ENCODE results near the gene AIP. TPM values are rescaled to one million over a fixed set of nuclear protein-coding genes. Genes with fewer than 3 reads are reported as not detected.
"Not testable (repeated sequence)": the region's sequence is repeated elsewhere in the genome, so short reads cannot be mapped to it uniquely, and the experiment has no call there.

The AIP gene
- total and polyA plus RNA-seq, 10 donors: 72.2 to 146 (median 92.6) TPM

DNA sequence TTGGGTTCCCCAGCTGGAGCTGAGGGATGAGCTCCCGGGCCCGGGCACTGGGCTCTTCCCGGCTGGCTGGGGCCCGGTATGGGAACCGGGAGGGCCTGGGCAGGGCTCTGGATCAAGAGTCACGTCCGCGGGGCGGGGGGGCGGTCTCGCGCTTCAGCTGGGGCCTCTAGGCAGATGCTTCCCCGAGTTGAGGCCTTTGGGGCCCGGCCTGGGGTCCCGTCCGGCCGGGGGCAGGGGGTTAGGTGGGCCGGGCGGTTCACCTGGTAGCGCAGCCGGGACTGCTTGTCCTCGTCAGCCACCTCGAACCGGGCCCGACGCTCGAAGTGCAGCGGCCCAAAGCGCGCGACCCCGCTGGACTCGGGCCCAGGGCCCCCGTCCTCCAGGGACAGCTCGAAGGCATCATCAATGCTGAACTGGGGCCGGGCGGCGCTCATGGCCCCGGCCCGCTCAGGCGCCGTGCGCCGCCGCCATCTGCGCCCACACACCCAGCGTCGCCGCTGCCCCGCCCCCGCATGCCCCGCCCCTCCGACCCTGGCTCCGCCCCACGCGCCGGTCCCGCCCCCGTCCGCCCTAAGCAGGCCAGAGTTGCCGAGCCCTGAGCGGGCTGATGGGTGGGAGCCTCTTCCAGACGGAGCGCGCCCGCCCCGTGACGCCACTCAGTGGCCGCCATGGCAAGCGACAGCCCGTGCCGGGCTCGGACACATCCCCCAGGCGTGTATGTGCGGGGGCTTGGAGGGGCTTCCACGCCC is 13.9 kb upstream of the AIP start, which contains the start of gene TMEM134:
TMEM134 (minus strand) TSS at position 493 of the 749 bp plus-strand sequence; CDS start at position 434, 59 bp downstream.
- Histone ChIP-seq H3K4me1 (peaks cover 22 to 62% (median 55%) of the 10 kb centered on the region in 6 donors), H3K36me3 (peaks cover 0 to 11% (median 0%) of the 10 kb centered on the region in 6 donors), H3K27ac (peak within 1 kb of the TSS; percentile 71 to 98 (median 92)), H3K27me3 (replicated peaks in 1 of 7) (no peaks in the 10 kb centered on the region), H3K9me3 (no peaks in the 10 kb centered on the region), H3K4me3 (peak within 1 kb of the TSS; percentile 94 to 99 (median 95))
- intact Hi-C loops (cut with DNase I; ENCODE audit: low total_unique reads): no loop called here
- DNase-seq: peak; percentile 99
- 0 to 1% (median 0%) methylated on average over 26 to 76 of the region's 76 CpGs for WGBS, 5 donors
- TF ChIP-seq CTCF (IDR thresholded peaks at IDR 0.05 in 8 of 11, conservative IDR thresholded peaks at IDR 0.05 in 3 of 11) (peak in 10 of 11 experiments; percentile 19 to 73 (median 64)), POLR2A (IDR thresholded peaks at IDR 0.05) (peak in 1 of 3 donors; percentile 54), POLR2AphosphoS5 (IDR thresholded peaks at IDR 0.05) (peak; percentile 93 to 96 (median 96))

DNA sequence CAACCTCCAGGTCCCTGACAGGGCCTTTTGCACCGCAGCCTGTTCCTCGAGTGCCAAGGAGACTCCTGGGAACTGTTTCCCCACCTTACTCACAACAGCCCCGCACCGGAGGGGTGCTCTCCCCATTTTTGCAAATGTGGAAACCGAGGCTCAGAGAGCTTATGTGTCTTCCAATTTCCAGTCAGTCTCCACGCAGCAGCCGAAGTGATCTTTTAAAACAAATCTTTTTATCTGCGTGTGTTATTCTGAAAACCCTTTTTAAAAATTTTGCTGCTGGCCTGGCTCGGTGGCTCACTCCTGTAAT is 13.4 kb upstream of the AIP start:
- H3K9me3 ChIP-seq: no peaks in the 10 kb centered on the region
- WGBS, 5 donors: 16 to 24% (median 20%) methylated on average over 9 of the region's 9 CpGs
- DNase-seq: no peak
- TF ChIP-seq POLR2AphosphoS5 (IDR thresholded peaks at IDR 0.05) (no peak), CTCF (IDR thresholded peaks at IDR 0.05 in 8 of 11, conservative IDR thresholded peaks at IDR 0.05 in 3 of 11) (peak in 2 of 11 experiments; percentile 4 to 29), POLR2A (IDR thresholded peaks at IDR 0.05) (no peak)
- peak overlapping the region; percentile 71 to 98 (median 92) for H3K27ac ChIP-seq
- H3K4me3 ChIP-seq: peak overlapping the region; percentile 94 to 99 (median 95)
- peaks cover 0 to 11% (median 0%) of the 10 kb centered on the region in 6 donors for H3K36me3 ChIP-seq
- no peaks in the 10 kb centered on the region for H3K27me3 ChIP-seq (replicated peaks in 1 of 7)
- intact Hi-C loops (cut with DNase I; ENCODE audit: low total_unique reads): no loop called here
- H3K4me1 ChIP-seq: peaks cover 17 to 56% (median 49%) of the 10 kb centered on the region in 6 donors

- DNase-seq: no peak
- Histone ChIP-seq H3K36me3 (peaks cover 0 to 11% (median 0%) of the 10 kb centered on the region in 6 donors), H3K27ac (no peak overlapping the region), H3K4me3 (no peak overlapping the region), H3K4me1 (peaks cover 12 to 48% (median 42%) of the 10 kb centered on the region in 6 donors), H3K27me3 (replicated peaks in 1 of 7) (no peaks in the 10 kb centered on the region), H3K9me3 (no peaks in the 10 kb centered on the region)
- 76 to 86% (median 76%) methylated on average over 8 of the region's 8 CpGs for WGBS, 5 donors
- TF ChIP-seq CTCF (IDR thresholded peaks at IDR 0.05 in 8 of 11, conservative IDR thresholded peaks at IDR 0.05 in 3 of 11) (no peak), POLR2A (IDR thresholded peaks at IDR 0.05) (no peak), POLR2AphosphoS5 (IDR thresholded peaks at IDR 0.05) (no peak)
- intact Hi-C loops (cut with DNase I; ENCODE audit: low total_unique reads): no loop called here
Measured at GRCh38 chr11:67470337-67471002, 12.4 kb upstream of the AIP start.

DNA sequence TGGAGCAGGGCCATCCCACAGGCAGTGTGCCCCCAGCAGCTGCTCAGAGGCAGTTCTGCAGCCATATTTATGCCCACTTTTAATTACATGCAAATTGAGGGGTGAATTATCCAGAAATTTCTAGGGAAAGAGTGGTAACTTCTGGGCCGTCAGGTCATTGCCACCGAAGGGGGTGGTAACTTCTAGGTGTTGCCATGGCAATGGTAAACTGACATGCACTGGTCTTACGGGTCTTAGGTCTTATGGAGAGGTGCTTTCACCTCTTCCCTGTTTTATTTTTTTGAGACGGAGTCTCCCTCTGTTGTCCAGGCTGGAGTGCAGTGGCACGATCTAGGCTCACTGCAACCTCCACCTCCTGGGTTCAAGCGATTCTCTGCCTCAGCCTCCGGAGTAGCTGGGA is 9.9 kb upstream of the AIP start:
- intact Hi-C loops (cut with DNase I; ENCODE audit: low total_unique reads): no loop called here
- no peak for DNase-seq
- Histone ChIP-seq H3K27ac (no peak overlapping the region), H3K4me3 (no peak overlapping the region), H3K4me1 (peaks cover 6 to 24% (median 19%) of the 10 kb centered on the region in 6 donors), H3K27me3 (replicated peaks in 1 of 7) (no peaks in the 10 kb centered on the region), H3K9me3 (no peaks in the 10 kb centered on the region), H3K36me3 (no peaks in the 10 kb centered on the region)
- TF ChIP-seq CTCF (IDR thresholded peaks at IDR 0.05 in 8 of 11, conservative IDR thresholded peaks at IDR 0.05 in 3 of 11) (no peak), POLR2AphosphoS5 (IDR thresholded peaks at IDR 0.05) (no peak), POLR2A (IDR thresholded peaks at IDR 0.05) (no peak)
- 77 to 90% (median 84%) methylated on average over 7 of the region's 7 CpGs for WGBS, 5 donors

DNA sequence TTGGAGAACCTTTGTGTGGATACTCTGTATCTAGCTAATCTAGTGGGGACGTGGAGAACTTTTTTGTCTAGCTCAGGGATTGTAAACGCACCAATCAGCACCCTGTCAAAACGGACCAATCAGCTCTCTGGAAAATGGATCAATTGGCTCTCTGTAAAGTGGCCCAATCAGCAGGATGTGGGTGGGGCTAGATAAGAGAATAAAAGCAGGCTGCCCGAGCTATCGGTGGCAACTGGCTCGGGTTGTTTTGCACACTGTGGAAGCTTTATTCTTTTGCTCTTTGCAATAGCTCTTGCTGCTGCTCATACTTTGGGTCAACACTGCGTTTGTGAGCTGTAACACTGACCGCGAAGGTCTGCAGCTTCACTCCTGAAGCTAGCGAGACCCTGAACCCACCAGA is 6.1 kb upstream of the AIP start:
- H3K4me3 ChIP-seq; H3K36me3 ChIP-seq; H3K27me3 ChIP-seq (replicated peaks in 1 of 7); H3K4me1 ChIP-seq; DNase-seq; H3K9me3 ChIP-seq; H3K27ac ChIP-seq; intact Hi-C loops (cut with DNase I; ENCODE audit: low total_unique reads): not testable (repeated sequence)
- 77 to 92% (median 85%) methylated on average over 10 of the region's 10 CpGs for WGBS, 5 donors

DNA sequence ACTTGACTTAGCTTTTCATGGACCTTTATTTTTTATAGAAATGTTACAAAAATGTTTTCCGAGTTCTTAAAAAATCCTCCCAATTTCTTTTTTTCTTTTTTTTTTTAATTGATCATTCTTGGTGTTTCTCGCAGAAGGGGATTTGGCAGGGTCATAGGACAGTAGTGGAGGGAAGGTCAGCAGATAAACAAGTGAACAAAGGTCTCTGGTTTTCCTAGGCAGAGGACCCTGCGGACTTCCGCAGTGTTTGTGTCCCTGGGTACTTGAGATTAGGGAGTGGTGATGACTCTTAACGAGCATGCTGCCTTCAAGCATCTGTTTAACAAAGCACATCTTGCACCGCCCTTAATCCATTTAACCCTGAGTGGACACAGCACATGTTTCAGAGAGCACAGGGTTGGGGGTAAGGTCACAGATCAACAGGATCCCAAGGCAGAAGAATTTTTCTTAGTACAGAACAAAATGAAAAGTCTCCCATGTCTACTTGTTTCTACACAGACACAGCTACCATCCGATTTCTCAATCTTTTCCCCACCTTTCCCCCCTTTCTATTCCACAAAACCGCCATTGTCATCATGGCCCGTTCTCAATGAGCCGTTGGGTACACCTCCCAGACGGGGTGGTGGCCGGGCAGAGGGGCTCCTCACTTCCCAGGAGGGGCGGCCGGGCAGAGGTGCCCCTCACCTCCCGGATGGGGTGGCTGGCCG is 5.3 kb upstream of the AIP start:
- intact Hi-C loops (cut with DNase I; ENCODE audit: low total_unique reads); H3K36me3 ChIP-seq; H3K4me1 ChIP-seq; H3K9me3 ChIP-seq; H3K27me3 ChIP-seq (replicated peaks in 1 of 7); H3K4me3 ChIP-seq; H3K27ac ChIP-seq; DNase-seq: not testable (repeated sequence)
- WGBS, 5 donors: 75 to 84% (median 83%) methylated on average over 12 to 15 of the region's 16 CpGs

All from spleen (tissue), 11 donors.